ENCODE results near the gene OPA1.

Gene OPA1

GRCh38 chr3:193594946-193595689 lies 2.1 kb downstream of the OPA1 start:
- TF ChIP-seq CREB1 (IDR thresholded peaks at IDR 0.05; ENCODE audit: low read depth), result no peak

GRCh38 chr3:193595939-193596487 lies 3.0 kb downstream of the OPA1 start:
- no peak for TF ChIP-seq EGR1 (IDR thresholded peaks at IDR 0.05)
- no peak for TF ChIP-seq MAX (IDR thresholded peaks at IDR 0.05)
- TF ChIP-seq YY1 (IDR thresholded peaks at IDR 0.05; ENCODE audit: low read depth), result no peak
- no peak for TF ChIP-seq FOXM1 (IDR thresholded peaks at IDR 0.05; ENCODE audit: borderline replicate concordance, low read depth)
- TF ChIP-seq NFIC (IDR thresholded peaks at IDR 0.05), result no peak
- no peak for TF ChIP-seq CEBPB (IDR thresholded peaks at IDR 0.05)
- TF ChIP-seq TCF12 (IDR thresholded peaks at IDR 0.05; ENCODE audit: low read depth), result no peak
- TF ChIP-seq RAD21 (IDR thresholded peaks at IDR 0.05; ENCODE audit: low read depth), result no peak
- no peak for TF ChIP-seq TEAD4 (IDR thresholded peaks at IDR 0.05)
- no peak for TF ChIP-seq REST (IDR thresholded peaks at IDR 0.05; ENCODE audit: low read depth)
- no peak for TF ChIP-seq TAF1 (IDR thresholded peaks at IDR 0.05; ENCODE audit: low read depth)
- no peak for TF ChIP-seq USF1 (IDR thresholded peaks at IDR 0.05)
- TF ChIP-seq CREB1 (IDR thresholded peaks at IDR 0.05; ENCODE audit: low read depth), result no peak
- TF ChIP-seq ZBTB7A (IDR thresholded peaks at IDR 0.05; ENCODE audit: low read depth), result no peak
- no peak for TF ChIP-seq EP300 (IDR thresholded peaks at IDR 0.05; ENCODE audit: borderline replicate concordance)

GRCh38 chr3:193598202-193598601 lies 5.2 kb downstream of the OPA1 start:
- TF ChIP-seq MAX (IDR thresholded peaks at IDR 0.05) (no peak), YY1 (IDR thresholded peaks at IDR 0.05; ENCODE audit: low read depth) (no peak), FOXM1 (IDR thresholded peaks at IDR 0.05; ENCODE audit: borderline replicate concordance, low read depth) (no peak), EGR1 (IDR thresholded peaks at IDR 0.05) (no peak), TEAD4 (IDR thresholded peaks at IDR 0.05) (no peak), CEBPB (IDR thresholded peaks at IDR 0.05) (no peak), EP300 (IDR thresholded peaks at IDR 0.05; ENCODE audit: borderline replicate concordance) (no peak), REST (IDR thresholded peaks at IDR 0.05; ENCODE audit: low read depth) (no peak), RAD21 (IDR thresholded peaks at IDR 0.05; ENCODE audit: low read depth) (no peak), NFIC (IDR thresholded peaks at IDR 0.05) (no peak), ZBTB7A (IDR thresholded peaks at IDR 0.05; ENCODE audit: low read depth) (no peak), CREB1 (IDR thresholded peaks at IDR 0.05; ENCODE audit: low read depth) (no peak), TCF12 (IDR thresholded peaks at IDR 0.05; ENCODE audit: low read depth) (no peak)

GRCh38 chr3:193599393-193599792 lies 6.4 kb downstream of the OPA1 start:
- TF ChIP-seq ZBTB7A (IDR thresholded peaks at IDR 0.05; ENCODE audit: low read depth), result no peak
- TF ChIP-seq TCF12 (IDR thresholded peaks at IDR 0.05; ENCODE audit: low read depth), result no peak
- no peak for TF ChIP-seq FOXM1 (IDR thresholded peaks at IDR 0.05; ENCODE audit: borderline replicate concordance, low read depth)
- TF ChIP-seq TEAD4 (IDR thresholded peaks at IDR 0.05), result no peak
- no peak for TF ChIP-seq CREB1 (IDR thresholded peaks at IDR 0.05; ENCODE audit: low read depth)
- no peak for TF ChIP-seq NFIC (IDR thresholded peaks at IDR 0.05)
- TF ChIP-seq MAX (IDR thresholded peaks at IDR 0.05), result no peak
- TF ChIP-seq TAF1 (IDR thresholded peaks at IDR 0.05; ENCODE audit: low read depth), result no peak
- TF ChIP-seq EP300 (IDR thresholded peaks at IDR 0.05; ENCODE audit: borderline replicate concordance), result no peak
- no peak for TF ChIP-seq EGR1 (IDR thresholded peaks at IDR 0.05)
- no peak for TF ChIP-seq CEBPB (IDR thresholded peaks at IDR 0.05)
- TF ChIP-seq YY1 (IDR thresholded peaks at IDR 0.05; ENCODE audit: low read depth), result no peak
- TF ChIP-seq USF1 (IDR thresholded peaks at IDR 0.05), result no peak
- TF ChIP-seq RAD21 (IDR thresholded peaks at IDR 0.05; ENCODE audit: low read depth), result no peak

GRCh38 chr3:193605876-193606275 lies 12.9 kb downstream of the OPA1 start:
- TF ChIP-seq USF1 (IDR thresholded peaks at IDR 0.05) (no peak), RAD21 (IDR thresholded peaks at IDR 0.05; ENCODE audit: low read depth) (peak; percentile 41)
